Sigmoid colon (tissue), 4 donors: ENCODE results near the gene PCYOX1L.

Experiments used
- EP300 ChIP-seq, 4 donors: sonication (generic); formaldehyde crosslinking; IDR thresholded peaks; one replicate each; pipeline ENCODE4 v1.6.1; 2017; ENCODE audit warnings: antibody characterized with exemption in 4 of 4
- POLR2A ChIP-seq, 2 donors: fragments of 450-650 bp; IDR thresholded peaks; one replicate each; pipeline ENCODE4 v1.6.1; 2016; ENCODE audit warnings: antibody characterized with exemption in 2 of 2, mild to moderate bottlenecking in 2 of 2, moderate library complexity in 2 of 2
- POLR2AphosphoS5 ChIP-seq, 4 donors: sonication (generic); formaldehyde crosslinking; IDR thresholded peaks; one replicate each; pipeline ENCODE4 v1.6.1; 2017; ENCODE audit warnings: antibody characterized with exemption in 4 of 4
- TF ChIP-seq, protein P1 (sequence below), 4 experiments: fragments of 450-650 bp in 3 of 4; fragments of 200-600 bp in 1 of 4; IDR thresholded peaks; one replicate each; pipeline ENCODE4 v1.5.1; 2016 to 2019; ENCODE audit warnings: antibody characterized with exemption in 4 of 4, mild to moderate bottlenecking in 3 of 4, moderate library complexity in 2 of 4

DNA sequence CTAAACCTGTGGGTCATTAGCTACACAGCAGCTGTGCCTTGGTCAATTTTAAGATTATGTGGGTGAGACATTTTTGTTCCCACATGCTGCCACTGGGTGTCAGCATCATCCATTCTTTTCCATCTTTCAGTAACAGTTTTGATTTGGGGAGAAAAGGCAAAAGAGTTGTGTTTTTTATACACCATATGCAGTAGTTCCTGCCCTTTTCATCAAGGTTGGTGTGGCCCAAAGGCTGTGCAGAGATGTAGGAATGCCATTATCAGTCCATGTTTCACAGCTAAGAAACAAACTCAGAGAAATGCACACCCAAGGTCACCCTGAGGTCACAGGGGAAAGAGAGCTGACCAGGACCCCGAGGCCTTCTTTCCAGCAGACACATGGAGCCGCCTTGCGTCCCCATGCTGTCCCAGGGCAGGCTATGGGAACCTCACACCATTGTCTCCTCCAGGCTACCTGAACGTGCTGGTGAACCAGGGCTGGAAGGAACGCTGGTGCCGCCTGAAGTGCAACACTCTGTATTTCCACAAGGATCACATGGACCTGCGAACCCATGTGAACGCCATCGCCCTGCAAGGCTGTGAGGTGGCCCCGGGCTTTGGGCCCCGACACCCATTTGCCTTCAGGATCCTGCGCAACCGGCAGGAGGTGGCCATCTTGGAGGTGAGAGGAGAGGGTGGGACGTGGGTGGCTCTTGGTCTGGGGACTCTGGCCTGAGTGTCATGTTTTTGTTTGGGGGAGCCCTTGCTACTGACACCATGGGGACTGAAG, 40.4 kb upstream of the PCYOX1L start:
- TF ChIP-seq, protein P1, sequence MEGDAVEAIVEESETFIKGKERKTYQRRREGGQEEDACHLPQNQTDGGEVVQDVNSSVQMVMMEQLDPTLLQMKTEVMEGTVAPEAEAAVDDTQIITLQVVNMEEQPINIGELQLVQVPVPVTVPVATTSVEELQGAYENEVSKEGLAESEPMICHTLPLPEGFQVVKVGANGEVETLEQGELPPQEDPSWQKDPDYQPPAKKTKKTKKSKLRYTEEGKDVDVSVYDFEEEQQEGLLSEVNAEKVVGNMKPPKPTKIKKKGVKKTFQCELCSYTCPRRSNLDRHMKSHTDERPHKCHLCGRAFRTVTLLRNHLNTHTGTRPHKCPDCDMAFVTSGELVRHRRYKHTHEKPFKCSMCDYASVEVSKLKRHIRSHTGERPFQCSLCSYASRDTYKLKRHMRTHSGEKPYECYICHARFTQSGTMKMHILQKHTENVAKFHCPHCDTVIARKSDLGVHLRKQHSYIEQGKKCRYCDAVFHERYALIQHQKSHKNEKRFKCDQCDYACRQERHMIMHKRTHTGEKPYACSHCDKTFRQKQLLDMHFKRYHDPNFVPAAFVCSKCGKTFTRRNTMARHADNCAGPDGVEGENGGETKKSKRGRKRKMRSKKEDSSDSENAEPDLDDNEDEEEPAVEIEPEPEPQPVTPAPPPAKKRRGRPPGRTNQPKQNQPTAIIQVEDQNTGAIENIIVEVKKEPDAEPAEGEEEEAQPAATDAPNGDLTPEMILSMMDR (IDR thresholded peaks at IDR 0.05), result peak; percentile 48 to 77 (median 68)
- TF ChIP-seq POLR2A (IDR thresholded peaks at IDR 0.05) (no peak), POLR2AphosphoS5 (IDR thresholded peaks at IDR 0.05) (no peak), EP300 (IDR thresholded peaks at IDR 0.05) (no peak)
